ENCODE measurements around the gene LAMA5.

- TF ChIP-seq CTCF (IDR thresholded peaks at IDR 0.05 in 4 of 5, conservative IDR thresholded peaks at IDR 0.05 in 1 of 5) (no peak), POLR2A (IDR thresholded peaks at IDR 0.05) (no peak)
Measured at GRCh38 chr20:62354811-62355341, 12.2 kb downstream of the LAMA5 start.

All from gastrocnemius medialis (tissue), 4 donors.